Transverse colon (tissue), 4 donors: ENCODE measurements around the gene ARHGAP23. TPM values are rescaled to one million over a fixed set of nuclear protein-coding genes. Genes with fewer than 3 reads are reported as not detected.

Source experiments
- DNase-seq: peaks from one replicate; pipeline ENCODE4 v3.0.0-alpha.2; 2019
- H3K27ac ChIP-seq, 4 donors: fragments of 200-600 bp; sonication (generic); 2 replicates each; pipeline ENCODE4 v1.5.1; 2016 to 2018; ENCODE audit warnings: inconsistent platforms in 4 of 4
- H3K27me3 ChIP-seq: fragments of 200-600 bp; sonication (generic); 2 replicates; pipeline ENCODE4 v1.5.1; 2017; ENCODE audit warnings: inconsistent platforms
- H3K36me3 ChIP-seq, 4 donors: fragments of 200-600 bp; sonication (generic); 2 replicates each; pipeline ENCODE4 v1.5.1; 2017 to 2019; ENCODE audit warnings: inconsistent platforms in 4 of 4
- H3K4me1 ChIP-seq, 4 donors: fragments of 200-600 bp; sonication (generic); 2 replicates each; pipeline ENCODE4 v1.5.1; 2017 to 2020; ENCODE audit warnings: inconsistent platforms in 4 of 4
- H3K4me3 ChIP-seq, 4 donors: fragments of 200-600 bp; sonication (generic); 1 replicate in 1 of 4; 2 replicates in 3 of 4; pipeline versions ENCODE4 v1.5.1 to v1.6.1; 2017 to 2019; ENCODE audit warnings: inconsistent platforms in 4 of 4
- H3K9me3 ChIP-seq, 2 donors: fragments of 200-600 bp; sonication (generic); 2 replicates each; pipeline ENCODE4 v1.5.1; 2017 to 2019; ENCODE audit warnings: inconsistent platforms in 2 of 2
- CTCF ChIP-seq, 5 experiments: fragments of 200-600 bp in 3 of 5; fragments of 450-650 bp in 2 of 5; sonication (generic) in 3 of 5; IDR thresholded peaks; 1 replicate in 2 of 5; 2 replicates in 3 of 5; pipeline ENCODE4 v1.5.1; 2016 to 2017; ENCODE audit warnings: antibody characterized with exemption in 5 of 5, inconsistent platforms in 3 of 5, mild to moderate bottlenecking in 2 of 5, moderate library complexity in 1 of 5
- EP300 ChIP-seq: sonication (generic); formaldehyde crosslinking; IDR thresholded peaks from one replicate; pipeline ENCODE4 v1.6.1; 2017; ENCODE audit warnings: antibody characterized with exemption, low read depth
- POLR2A ChIP-seq: fragments of 450-650 bp; IDR thresholded peaks from one replicate; pipeline ENCODE4 v1.6.1; 2016; ENCODE audit warnings: antibody characterized with exemption, mild to moderate bottlenecking, moderate library complexity
- POLR2AphosphoS5 ChIP-seq, 3 donors: sonication (generic); formaldehyde crosslinking; IDR thresholded peaks; one replicate each; pipeline ENCODE4 v1.6.1; 2016; ENCODE audit warnings: antibody characterized with exemption in 3 of 3
- WGBS, 2 donors: methylation state at CpG; one replicate each; pipeline ENCODE4 v1.1.5; 2018; ENCODE audit warnings: low coverage in 1 of 2; 5-methylcytosine and 5-hydroxymethylcytosine counted together
- in situ Hi-C, 4 donors: fragments of 200-750 bp; cut with MboI; loops; one replicate each; pipeline versions ENCODE4 v1.15.0 to v1.15.1; 2017; ENCODE audit warnings: low sequenced_read_pairs in 3 of 4, low pct_ligation_motif_present in 1 of 4, low pct_unique_long_range_greater_than_20kb in 1 of 4
- intact Hi-C: fragments of 100-400 bp; cut with DNase I; formaldehyde crosslinking; loops from one replicate; pipeline ENCODE4 v1.15.1; 2023; ENCODE audit warnings: low total_unique reads
- total RNA-seq, 4 donors: library from RNA; depleted of rRNA; stranded (reverse); fragments of >200 nt; gene quantifications; one replicate each; pipeline ENCODE4 v1.1.0, GENCODE V29; 2016

ARHGAP23 gene
- total RNA-seq, 4 donors from 2014 or later = 4.5 to 21.7 (median 17.0) TPM

GRCh38 chr17:38455288-38455915 lies 27.1 kb downstream of the ARHGAP23 start:
- Histone ChIP-seq H3K36me3 (no peaks in the 10 kb centered on the region), H3K4me3 (no peak overlapping the region), H3K27me3 (peaks cover 20% of the 10 kb centered on the region), H3K4me1 (peaks cover 8 to 43% (median 24%) of the 10 kb centered on the region in 4 donors), H3K9me3 (no peaks in the 10 kb centered on the region), H3K27ac (peak overlapping the region in 3 of 4 donors; percentile 77 to 82 (median 79))
- intact Hi-C loops = no loop called here
- in situ Hi-C loops = no loop called here
- 45% methylated on average over 8 of the region's 8 CpGs; no CpG with 5 or more reads in 1 of the 2 donors for WGBS, 2 donors
- DNase-seq = no peak
- TF ChIP-seq CTCF (IDR thresholded peaks at IDR 0.05) (no peak), POLR2AphosphoS5 (IDR thresholded peaks at IDR 0.05) (no peak), EP300 (no peak), POLR2A (no peak)

- Histone ChIP-seq H3K27ac (peak overlapping the region in 2 of 4 donors; percentile 77 to 82), H3K27me3 (peaks cover 20% of the 10 kb centered on the region), H3K4me1 (peaks cover 5 to 36% (median 20%) of the 10 kb centered on the region in 4 donors), H3K36me3 (no peaks in the 10 kb centered on the region), H3K9me3 (no peaks in the 10 kb centered on the region), H3K4me3 (no peak overlapping the region)
- TF ChIP-seq POLR2AphosphoS5 (IDR thresholded peaks at IDR 0.05) = no peak
- no peak for TF ChIP-seq EP300
- no peak for DNase-seq
- intact Hi-C loops (no loop called here), in situ Hi-C loops (no loop called here)
- 68 to 80% methylated on average over 2 to 9 of the region's 9 CpGs for WGBS, 2 donors
Measured at GRCh38 chr17:38456031-38456815, 28.0 kb downstream of the ARHGAP23 start.

- peaks cover 12% of the 10 kb centered on the region for H3K27me3 ChIP-seq
- DNase-seq = no peak
- H3K4me3 ChIP-seq = no peak overlapping the region
- H3K27ac ChIP-seq = no peak overlapping the region
- no peaks in the 10 kb centered on the region for H3K36me3 ChIP-seq
- no peak for TF ChIP-seq POLR2A
- no peak for TF ChIP-seq POLR2AphosphoS5 (IDR thresholded peaks at IDR 0.05)
- TF ChIP-seq CTCF (IDR thresholded peaks at IDR 0.05) = no peak
- H3K9me3 ChIP-seq = no peaks in the 10 kb centered on the region
- H3K4me1 ChIP-seq = peaks cover 0 to 22% (median 12%) of the 10 kb centered on the region in 4 donors
- in situ Hi-C loops = no loop called here
- intact Hi-C loops = no loop called here
- 83 to 86% methylated on average over 1 to 18 of the region's 18 CpGs for WGBS, 2 donors
Measured at GRCh38 chr17:38457577-38458371, 29.5 kb downstream of the ARHGAP23 start.

GRCh38 chr17:38458521-38458920 lies 30.3 kb downstream of the ARHGAP23 start:
- 94% methylated on average over 4 of the region's 6 CpGs; no CpG with 5 or more reads in 1 of the 2 donors for WGBS, 2 donors
- DNase-seq = no peak
- TF ChIP-seq CTCF (IDR thresholded peaks at IDR 0.05) (no peak), POLR2AphosphoS5 (IDR thresholded peaks at IDR 0.05) (no peak), POLR2A (no peak), EP300 (no peak)
- Histone ChIP-seq H3K4me3 (no peak overlapping the region), H3K27ac (no peak overlapping the region), H3K9me3 (no peaks in the 10 kb centered on the region), H3K27me3 (peaks cover 10% of the 10 kb centered on the region), H3K36me3 (no peaks in the 10 kb centered on the region), H3K4me1 (peaks cover 0 to 23% (median 11%) of the 10 kb centered on the region in 4 donors)
- in situ Hi-C loops = no loop called here
- intact Hi-C loops = no loop called here
